NCI-H524 (cell line): ENCODE data around the gene SDR42E1.

Source experiments
- DNase-seq, 2 experiments: peaks; one replicate each; lab custom pipeline; 2025; lab: John Stamatoyannopoulos, UW

Gene SDR42E1, protein sequence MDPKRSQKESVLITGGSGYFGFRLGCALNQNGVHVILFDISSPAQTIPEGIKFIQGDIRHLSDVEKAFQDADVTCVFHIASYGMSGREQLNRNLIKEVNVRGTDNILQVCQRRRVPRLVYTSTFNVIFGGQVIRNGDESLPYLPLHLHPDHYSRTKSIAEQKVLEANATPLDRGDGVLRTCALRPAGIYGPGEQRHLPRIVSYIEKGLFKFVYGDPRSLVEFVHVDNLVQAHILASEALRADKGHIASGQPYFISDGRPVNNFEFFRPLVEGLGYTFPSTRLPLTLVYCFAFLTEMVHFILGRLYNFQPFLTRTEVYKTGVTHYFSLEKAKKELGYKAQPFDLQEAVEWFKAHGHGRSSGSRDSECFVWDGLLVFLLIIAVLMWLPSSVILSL

DNA sequence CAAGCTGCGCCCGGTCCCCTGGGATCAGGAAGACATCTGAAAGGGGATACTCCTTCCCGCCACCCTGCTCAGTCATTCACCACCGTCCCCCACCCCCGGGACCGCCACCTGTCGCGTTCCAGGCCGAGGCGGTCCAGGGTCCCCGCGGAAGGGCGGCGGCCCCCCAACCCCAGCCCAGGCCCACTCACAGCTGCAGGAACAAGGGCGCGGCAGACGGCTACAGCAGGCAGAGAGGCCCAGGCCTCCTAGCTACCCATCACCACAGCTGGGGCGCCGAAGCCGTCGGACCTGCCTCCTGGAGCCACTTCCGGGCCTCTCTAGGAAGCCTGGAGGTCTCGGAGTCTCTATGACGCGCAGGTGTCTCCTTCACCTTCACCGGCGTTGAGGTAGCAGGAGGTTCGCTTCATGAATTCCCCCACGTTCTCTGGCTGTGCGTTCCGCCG is at the start of gene SDR42E1:
TSS of gene SDR42E1 (minus strand) at position 272 of the 443 bp plus-strand sequence. CDS start 10,612 bp downstream, outside the sequence.
- peak; percentile 63 to 88 for DNase-seq

DNA sequence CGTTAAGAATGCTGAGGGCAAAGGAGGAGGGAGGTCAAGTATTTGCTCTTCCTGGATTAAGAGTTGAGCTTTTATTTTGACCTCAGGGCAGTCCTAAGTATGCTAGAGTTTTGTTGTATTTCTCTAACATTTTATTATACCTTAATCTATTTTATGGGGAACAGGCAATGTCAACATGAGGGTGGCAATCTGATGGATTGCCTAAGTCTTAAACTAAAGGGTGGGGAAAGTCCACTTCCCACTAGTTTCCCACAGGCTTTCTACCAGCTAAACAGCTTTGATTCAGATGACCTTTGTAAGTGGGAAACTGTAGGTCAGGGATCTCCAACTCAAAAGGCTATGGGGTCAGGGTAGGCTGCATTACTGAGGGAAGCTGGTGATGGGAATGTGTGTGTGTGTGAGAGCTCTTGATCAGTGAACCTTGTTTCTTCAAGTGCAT is 48.7 kb upstream of the SDR42E1 start:
- DNase-seq = no peak

DNA sequence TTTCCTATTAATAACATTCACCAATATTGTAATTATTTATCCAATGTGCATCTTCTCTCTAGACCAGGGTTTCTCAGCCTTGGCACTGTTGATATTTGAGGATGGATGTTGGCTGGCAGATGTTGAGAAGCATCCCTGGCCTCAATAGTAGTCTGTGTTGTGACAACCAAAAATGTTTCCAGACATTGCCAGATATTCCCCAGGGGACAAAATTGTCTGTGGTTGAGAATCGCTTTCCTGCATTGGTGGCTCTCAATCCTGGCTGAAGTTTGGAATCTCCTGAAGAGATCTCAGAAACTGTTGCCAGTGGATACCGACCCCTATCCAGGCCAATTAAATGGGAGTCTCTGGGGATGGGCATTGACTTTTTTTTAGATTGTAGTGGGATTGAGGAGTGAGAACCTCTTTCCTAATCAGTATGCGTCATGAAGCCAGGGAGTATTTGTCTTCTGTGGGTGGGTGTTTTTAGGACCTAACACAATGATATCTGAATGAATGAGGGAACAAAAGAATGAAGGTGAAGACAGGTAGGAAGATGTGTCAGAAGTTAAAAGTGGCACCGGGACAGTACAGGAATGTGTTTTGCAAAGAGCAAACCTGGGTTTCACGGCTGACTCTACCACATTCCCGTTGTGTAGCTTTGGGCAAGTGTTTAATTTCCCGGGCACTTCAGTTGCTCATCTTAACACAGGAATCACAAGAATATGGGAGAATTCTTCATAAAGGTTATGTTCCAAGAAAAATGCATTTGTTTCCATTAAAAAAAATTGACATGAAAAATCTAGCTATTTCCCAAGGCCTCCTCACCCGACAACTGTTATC is 48.1 kb upstream of the SDR42E1 start:
- DNase-seq = no peak

DNA sequence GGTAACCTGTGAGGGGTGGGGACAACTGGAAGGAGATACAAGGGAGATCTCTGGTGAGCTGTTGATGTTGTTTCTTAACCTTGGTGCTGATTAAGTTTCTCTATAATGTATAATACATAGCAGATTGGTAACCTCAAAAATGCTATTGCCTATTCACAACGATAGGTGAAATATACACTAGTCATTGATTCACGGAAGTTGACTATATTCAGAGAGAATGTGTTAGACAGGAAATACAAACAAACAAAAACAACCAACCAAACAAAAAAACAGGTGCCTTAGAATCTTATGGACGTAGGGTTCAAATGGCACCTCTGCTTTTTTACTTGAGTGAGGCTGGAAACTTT is 45.3 kb upstream of the SDR42E1 start:
- DNase-seq = no peak

DNA sequence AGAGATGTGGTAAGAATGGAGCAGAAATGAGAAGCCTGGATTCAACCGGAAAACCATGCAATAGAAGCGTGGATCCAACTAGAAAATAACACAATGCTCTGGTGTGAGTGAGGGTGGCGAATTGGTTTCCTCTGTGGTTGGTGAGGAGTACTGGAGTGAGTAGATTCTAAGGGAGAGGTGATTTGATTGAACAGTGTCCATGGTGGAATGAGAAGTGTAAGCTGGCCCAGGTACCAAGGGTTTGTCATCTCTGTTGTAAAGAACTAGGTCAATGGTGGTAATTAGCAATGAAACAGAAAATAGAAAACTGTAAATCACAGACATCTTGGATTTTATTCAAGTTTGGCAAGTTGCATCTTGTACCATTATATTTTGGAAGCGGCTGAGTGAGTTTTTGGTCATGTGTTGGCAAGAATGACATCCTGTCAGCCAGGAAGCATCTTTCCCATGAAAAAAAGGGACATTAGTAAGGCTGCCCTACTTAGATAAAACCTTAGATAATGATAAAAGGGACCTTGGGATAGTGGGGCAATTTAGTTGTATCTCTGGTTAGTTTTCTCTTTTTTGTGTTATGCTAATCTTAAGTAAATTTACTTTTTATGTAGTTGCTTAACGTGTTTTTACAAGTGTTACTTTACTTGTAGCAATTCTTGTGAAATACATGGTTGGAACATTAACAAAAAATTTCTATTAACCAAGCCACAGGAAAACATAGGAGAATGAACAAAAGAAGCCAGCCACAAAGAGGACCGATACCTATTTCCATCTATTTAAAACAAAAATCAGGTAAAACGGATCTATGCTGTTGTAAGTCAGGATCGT is 44.7 kb upstream of the SDR42E1 start:
- DNase-seq = no peak

DNA sequence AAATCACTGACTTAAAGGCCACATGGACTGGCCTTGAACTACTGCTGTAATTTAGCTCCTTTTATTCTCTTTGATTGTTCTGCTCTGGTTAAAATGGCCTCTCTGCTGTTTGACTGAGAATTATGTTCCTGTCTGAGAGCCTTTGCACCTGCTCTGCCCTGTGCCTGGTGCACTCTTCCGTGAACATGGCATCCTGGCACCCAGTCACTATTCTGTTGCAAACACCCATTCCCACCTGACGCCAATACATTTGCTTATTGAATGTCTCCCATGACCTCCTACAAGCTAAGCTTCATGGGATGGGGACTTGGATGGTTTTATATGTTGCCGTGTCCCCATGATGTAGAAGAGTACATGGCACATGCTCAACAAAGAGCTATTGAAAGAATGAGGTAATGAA is 43.8 kb upstream of the SDR42E1 start:
- DNase-seq = no peak

DNA sequence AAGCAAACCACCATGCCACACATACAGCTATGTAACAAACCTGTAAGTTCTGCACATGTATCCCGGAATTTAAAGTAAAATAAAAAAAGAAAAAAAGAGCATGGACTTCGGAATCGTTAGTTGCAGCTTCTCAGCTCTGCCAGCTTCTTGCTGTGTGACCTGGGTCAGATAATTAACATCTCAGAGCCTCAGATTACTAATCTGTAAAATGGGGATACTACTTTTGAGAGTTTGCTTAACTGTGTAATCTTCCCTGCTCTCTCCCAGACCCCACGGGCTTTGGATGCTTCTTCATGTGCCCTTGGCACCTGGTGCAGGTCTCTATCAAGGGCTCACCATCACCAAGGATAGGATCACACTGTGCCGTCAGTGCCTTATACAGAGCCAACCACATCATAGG is 40.4 kb upstream of the SDR42E1 start:
- DNase-seq = no peak

DNA sequence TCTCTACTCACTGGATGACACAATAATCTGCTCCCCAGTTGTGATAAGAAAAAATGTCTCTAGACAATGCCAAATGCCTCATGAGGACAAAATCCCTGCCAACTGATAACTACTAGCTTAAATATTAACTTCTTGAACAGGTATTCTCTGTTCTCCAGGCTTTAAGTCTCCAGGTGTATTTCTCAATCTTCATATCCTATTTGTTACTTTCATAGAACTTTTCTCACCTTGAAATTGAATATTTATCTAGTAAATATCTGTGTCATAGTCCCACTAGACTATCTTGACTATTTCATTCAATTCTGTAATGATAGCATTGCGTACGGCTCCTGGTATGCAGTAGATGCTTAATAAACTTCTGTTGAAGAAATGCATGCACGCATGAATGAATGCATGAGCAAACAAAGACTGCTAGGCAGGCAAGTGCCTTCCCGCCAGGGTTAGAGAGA is 39.7 kb upstream of the SDR42E1 start:
- no peak for DNase-seq

DNA sequence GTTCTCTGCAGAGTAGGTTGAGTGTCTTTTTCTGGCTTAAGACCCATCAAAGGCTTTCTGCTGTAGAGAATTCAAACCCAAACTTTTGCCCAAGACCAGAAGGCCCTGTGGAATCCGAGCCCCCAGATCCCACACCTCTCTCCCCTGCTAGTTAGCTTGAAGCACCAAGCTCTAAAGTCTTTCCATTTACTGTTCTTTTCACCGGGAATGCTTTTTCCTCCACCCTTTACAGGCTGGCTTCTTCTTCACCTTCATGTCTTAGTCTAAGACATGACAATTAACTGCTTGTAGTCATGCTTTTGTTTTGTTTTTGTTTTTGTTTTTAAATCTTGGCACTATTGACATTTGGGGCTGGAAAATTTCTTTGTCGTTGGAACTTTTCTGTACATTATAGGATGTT is 39.2 kb upstream of the SDR42E1 start:
- DNase-seq = no peak

- no peak for DNase-seq
These were observed 38.2 kb upstream of the SDR42E1 start for GRCh38 chr16:82049484-82049883.

DNA sequence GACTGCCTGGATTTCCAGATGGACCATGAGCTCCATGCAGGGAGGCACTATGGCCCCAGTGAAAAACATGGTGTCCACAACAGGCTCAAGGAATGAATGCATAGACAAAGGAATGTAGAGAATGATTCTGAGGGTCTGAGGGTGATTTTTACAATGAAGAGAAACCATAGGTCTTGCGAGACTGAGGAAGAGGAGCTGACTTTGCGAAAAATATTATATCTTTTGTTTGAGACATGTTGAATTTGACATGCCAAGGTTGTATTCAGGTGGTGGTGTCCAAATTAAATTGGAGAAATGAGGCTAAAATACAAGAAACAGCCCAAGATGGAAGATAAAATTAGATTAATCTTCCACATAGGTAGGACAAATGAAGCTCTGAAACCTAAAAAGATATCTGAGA is 36.5 kb upstream of the SDR42E1 start:
- no peak for DNase-seq

DNA sequence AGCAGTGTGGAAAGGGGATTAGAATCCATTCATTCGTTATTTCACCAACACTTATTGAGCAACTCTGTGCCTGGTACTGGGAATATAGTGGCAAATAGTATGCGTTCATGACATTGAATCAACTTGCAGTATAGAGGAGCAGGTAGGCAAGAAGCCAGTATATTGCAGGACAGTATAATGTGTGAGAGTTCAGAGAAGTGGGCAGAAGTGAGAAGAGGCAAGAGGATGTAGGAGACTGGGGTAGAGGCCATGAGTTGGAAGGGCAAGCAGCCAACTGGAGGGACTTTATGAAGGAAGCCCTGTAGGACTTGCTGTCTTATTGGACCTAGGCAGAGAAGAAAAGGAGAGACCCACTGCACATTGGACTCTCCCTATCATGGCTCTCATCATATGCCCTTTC is 36.1 kb upstream of the SDR42E1 start:
- DNase-seq = no peak

- no peak for DNase-seq
These were observed 35.7 kb upstream of the SDR42E1 start for GRCh38 chr16:82046941-82047340.

- no peak for DNase-seq
These were observed 35.3 kb upstream of the SDR42E1 start for GRCh38 chr16:82046541-82046940.

GRCh38 chr16:82045465-82045864 is 34.2 kb upstream of the SDR42E1 start:
- peak in 1 of 2 experiments; percentile 16 for DNase-seq

DNA sequence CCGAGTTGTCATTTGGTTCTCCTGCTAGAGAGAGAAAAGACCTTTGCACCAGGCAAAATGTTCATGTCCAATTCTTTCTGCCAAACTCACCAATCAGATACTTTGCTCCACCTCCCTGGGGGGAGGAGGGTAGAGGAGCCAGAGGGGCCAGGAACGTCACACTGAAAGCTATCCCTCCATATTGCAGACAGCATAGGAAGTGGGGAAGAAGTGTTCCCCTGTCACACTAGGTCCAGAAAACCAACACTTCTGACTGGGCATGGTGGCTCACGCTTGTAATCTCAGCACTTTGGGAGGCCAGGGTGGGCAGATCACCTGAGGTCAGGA is 33.3 kb upstream of the SDR42E1 start:
- no peak for DNase-seq

DNA sequence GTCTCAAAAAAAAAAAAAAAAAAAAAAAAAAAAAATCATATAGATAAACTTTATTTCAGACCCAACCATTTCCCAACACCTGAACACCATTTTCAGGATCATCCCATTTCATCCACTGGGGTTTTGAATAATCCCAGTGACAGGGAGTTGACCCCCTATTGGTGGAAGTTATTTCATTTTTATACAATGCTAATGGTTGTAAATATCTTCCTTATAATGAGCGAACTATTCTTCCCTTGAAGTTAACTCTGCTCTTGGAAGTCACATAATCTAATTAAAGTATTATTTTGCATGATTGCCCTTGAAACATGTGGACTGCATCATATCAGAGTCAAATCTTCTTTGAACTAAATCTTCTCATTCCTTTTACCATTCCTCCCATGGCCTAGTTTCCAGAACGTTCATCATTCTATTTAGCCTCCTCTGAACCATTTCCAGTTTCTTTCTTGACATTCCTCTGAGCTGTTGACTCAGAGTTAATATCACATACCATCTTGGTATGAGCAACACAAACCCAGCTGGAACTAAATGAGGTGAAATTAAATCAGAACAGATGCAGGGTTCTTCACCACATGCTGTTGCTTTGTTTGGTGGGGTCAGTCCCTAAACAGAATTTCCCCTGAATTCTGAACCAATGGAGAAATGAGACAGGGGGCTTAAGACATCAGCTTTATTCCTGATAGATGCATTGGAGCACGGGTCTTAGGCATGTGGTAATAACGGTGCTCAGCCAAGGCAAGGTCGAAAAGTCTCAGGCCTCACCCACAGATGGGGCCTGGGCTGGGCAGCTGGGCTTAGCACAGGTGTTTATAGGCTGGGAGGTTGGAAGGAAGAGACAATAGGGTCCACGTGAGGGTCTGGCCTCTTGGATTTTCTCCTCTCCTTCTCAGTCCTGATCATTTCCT is 32.7 kb upstream of the SDR42E1 start:
- DNase-seq = peak in 1 of 2 experiments; percentile 18

DNA sequence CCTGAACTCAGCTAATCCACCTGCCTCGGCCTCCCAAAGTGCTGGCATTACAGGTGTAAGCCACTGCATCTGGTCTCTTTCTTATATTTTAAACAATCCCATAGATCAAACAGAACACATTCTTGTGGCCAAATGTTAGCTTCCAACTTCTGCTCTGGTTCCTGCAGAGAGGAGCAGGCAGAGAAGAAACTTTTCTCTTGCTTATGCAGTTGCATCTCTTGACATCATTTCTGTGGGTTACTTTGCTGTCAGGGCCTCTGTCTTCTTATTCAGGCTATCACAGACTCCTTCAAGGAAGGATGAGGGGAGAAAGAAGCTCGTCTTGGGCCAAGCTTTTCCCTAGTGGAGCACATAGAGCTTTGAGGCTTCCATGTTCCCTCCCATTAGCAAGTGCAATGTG is 31.6 kb upstream of the SDR42E1 start:
- DNase-seq = no peak

DNA sequence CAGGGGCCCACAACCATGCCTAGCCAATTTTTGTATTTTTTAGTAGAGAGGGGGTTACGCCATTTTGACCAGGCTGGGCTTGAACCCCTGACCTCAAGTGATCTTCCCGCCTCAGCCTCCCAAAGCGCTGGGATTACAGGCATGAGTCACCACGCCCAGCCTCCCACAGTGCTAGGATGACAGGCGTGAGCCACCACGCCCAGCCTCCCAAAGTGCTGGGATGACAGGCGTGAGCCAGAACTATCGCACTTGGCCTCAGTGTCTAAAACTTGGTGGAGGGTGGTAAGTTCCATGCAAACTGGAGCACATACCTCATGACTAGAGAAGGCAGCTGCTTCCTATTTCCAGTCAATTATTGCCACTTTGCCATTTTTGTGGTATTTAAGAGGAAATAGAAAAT is 30.9 kb upstream of the SDR42E1 start:
- no peak for DNase-seq

- no peak for DNase-seq
These were observed 30.3 kb upstream of the SDR42E1 start for GRCh38 chr16:82041542-82041941.

- no peak for DNase-seq
These were observed 29.0 kb upstream of the SDR42E1 start for GRCh38 chr16:82040296-82040695.
